A549 (cell line): ENCODE measurements around the gene SGCE.

Experiments used
- ESRRA ChIP-seq: fragments of 150-350 bp; IDR thresholded peaks from 2 replicates; pipeline ENCODE4 v1.6.1; 2014; ENCODE audit warnings: mild to moderate bottlenecking, low read length, borderline replicate concordance
- POLR2A ChIP-seq: IDR thresholded peaks from 2 replicates; pipeline ENCODE4 v1.6.1; 2012; ENCODE audit warnings: mild to moderate bottlenecking, low read length
- POLR2AphosphoS2 ChIP-seq: conservative IDR thresholded peaks from 2 replicates; pipeline ENCODE4 v1.6.1; 2012; ENCODE audit warnings: low read length, improper control_type of control experiment, inconsistent platforms
- TF ChIP-seq, protein P1 (sequence below): fragments of >200 bp; sonication (Bioruptor Twin); formaldehyde crosslinking; IDR thresholded peaks from 3 replicates; pipeline ENCODE4 v1.5.1; 2016

DNA sequence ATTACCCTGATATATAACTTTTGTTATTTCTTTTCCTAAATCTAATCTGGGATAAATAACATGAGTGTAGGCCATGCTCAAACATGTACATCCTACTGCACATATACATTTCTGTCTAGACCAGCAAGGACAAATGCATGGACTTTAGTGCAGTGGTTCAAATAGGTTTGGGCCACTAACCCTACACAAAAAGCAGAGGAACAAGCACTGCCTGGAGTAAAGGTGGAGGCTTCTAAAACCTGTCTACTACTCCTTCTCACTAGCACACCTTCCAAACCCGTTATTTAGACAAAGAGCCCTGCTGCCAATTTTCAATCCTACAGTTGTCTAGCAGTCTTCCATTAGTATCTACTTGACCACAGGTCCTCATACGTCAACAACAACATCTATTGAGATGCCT, 34.8 kb downstream of the SGCE start:
- TF ChIP-seq, protein P1, sequence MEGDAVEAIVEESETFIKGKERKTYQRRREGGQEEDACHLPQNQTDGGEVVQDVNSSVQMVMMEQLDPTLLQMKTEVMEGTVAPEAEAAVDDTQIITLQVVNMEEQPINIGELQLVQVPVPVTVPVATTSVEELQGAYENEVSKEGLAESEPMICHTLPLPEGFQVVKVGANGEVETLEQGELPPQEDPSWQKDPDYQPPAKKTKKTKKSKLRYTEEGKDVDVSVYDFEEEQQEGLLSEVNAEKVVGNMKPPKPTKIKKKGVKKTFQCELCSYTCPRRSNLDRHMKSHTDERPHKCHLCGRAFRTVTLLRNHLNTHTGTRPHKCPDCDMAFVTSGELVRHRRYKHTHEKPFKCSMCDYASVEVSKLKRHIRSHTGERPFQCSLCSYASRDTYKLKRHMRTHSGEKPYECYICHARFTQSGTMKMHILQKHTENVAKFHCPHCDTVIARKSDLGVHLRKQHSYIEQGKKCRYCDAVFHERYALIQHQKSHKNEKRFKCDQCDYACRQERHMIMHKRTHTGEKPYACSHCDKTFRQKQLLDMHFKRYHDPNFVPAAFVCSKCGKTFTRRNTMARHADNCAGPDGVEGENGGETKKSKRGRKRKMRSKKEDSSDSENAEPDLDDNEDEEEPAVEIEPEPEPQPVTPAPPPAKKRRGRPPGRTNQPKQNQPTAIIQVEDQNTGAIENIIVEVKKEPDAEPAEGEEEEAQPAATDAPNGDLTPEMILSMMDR, result no peak
- TF ChIP-seq POLR2AphosphoS2 (no peak), POLR2A (no peak), ESRRA (no peak)
